Peyer's patch (tissue), 4 donors: ENCODE data around the gene C2. TPM values are rescaled to one million over a fixed set of nuclear protein-coding genes. Genes with fewer than 3 reads are reported as not detected.
A peak's percentile ranks its signal among the peaks of the same experiment; 100 is the strongest.

Source experiments
- DNase-seq, 3 donors: peaks; one replicate each; pipeline ENCODE4 v3.0.0-alpha.2; 2017 to 2019
- H3K27ac ChIP-seq, 4 donors: fragments of 200-600 bp; sonication (generic); one replicate each; pipeline ENCODE4 v1.5.1; 2016 to 2019
- H3K27me3 ChIP-seq, 2 donors: fragments of 200-600 bp; sonication (generic); one replicate each; pipeline ENCODE4 v1.5.1; 2019
- H3K36me3 ChIP-seq, 3 donors: fragments of 200-600 bp; sonication (generic); one replicate each; pipeline ENCODE4 v1.5.1; 2016 to 2019
- H3K4me1 ChIP-seq, 4 donors: fragments of 200-600 bp; sonication (generic); one replicate each; pipeline ENCODE4 v1.5.1; 2016 to 2019
- H3K4me3 ChIP-seq, 4 donors: fragments of 200-600 bp; sonication (generic); 1 replicate in 3 of 4; 2 replicates in 1 of 4; pipeline ENCODE4 v1.5.1; 2016 to 2019; ENCODE audit warnings: mild to moderate bottlenecking in 1 of 4
- H3K9me3 ChIP-seq, 4 donors: fragments of 200-600 bp; sonication (generic); one replicate each; pipeline ENCODE4 v1.5.1; 2016 to 2019; ENCODE audit warnings: mild to moderate bottlenecking in 1 of 4
- CTCF ChIP-seq, 6 experiments: fragments of 450-650 bp in 4 of 6; fragments of 200-600 bp in 2 of 6; sonication (generic) in 1 of 6; IDR thresholded peaks; one replicate each; pipeline ENCODE4 v1.5.1; 2017 to 2019; ENCODE audit warnings: antibody characterized with exemption in 6 of 6, mild to moderate bottlenecking in 3 of 6, moderate library complexity in 1 of 6
- POLR2A ChIP-seq, 2 donors: fragments of 450-650 bp; IDR thresholded peaks; one replicate each; pipeline ENCODE4 v1.5.1; 2017; ENCODE audit warnings: antibody characterized with exemption in 2 of 2, mild to moderate bottlenecking in 2 of 2, moderate library complexity in 2 of 2
- total RNA-seq, 4 donors: library from RNA; depleted of rRNA; stranded (reverse); fragments of >200 nt; gene quantifications; one replicate each; pipeline ENCODE4 v1.1.0, GENCODE V29; 2016

Gene C2
- total RNA-seq, 4 donors from 2014 or later, result 15.3 to 63.2 (median 38.4) TPM

- peak in 1 of 3 donors; percentile 30 for DNase-seq
- TF ChIP-seq CTCF (IDR thresholded peaks at IDR 0.05) (no peak), POLR2A (IDR thresholded peaks at IDR 0.05) (no peak)
- no peaks in the 10 kb centered on the region for H3K9me3 ChIP-seq
- H3K27me3 ChIP-seq, result no peaks in the 10 kb centered on the region
- peaks cover 0 to 27% (median 0%) of the 10 kb centered on the region in 3 donors for H3K36me3 ChIP-seq
- H3K4me3 ChIP-seq, result no peak overlapping the region
- H3K27ac ChIP-seq, result no peak overlapping the region
- peaks cover 0 to 20% (median 2%) of the 10 kb centered on the region in 4 donors for H3K4me1 ChIP-seq
These were observed 21.4 kb downstream of the C2 start for GRCh38 chr6:31948753-31949413.

GRCh38 chr6:31949926-31950548 lies 22.5 kb downstream of the C2 start:
- TF ChIP-seq POLR2A (IDR thresholded peaks at IDR 0.05), result no peak
- no peak for TF ChIP-seq CTCF (IDR thresholded peaks at IDR 0.05)

GRCh38 chr6:31952140-31952805 lies 24.8 kb downstream of the C2 start:
- DNase-seq, result peak; percentile 31 to 82 (median 74)
- H3K27ac ChIP-seq, result peak overlapping the region in 1 of 4 donors; percentile 17
- no peaks in the 10 kb centered on the region for H3K4me1 ChIP-seq
- no peaks in the 10 kb centered on the region for H3K9me3 ChIP-seq
- H3K4me3 ChIP-seq, result no peak overlapping the region
- peak; percentile 35 to 75 (median 70) for TF ChIP-seq CTCF (IDR thresholded peaks at IDR 0.05)
- no peak for TF ChIP-seq POLR2A (IDR thresholded peaks at IDR 0.05)
- peaks cover 0 to 56% (median 0%) of the 10 kb centered on the region in 3 donors for H3K36me3 ChIP-seq
- H3K27me3 ChIP-seq, result no peaks in the 10 kb centered on the region

More at GRCh38 chr6:31949926-31950548, 22.5 kb downstream of the C2 start:
- DNase-seq, result no peak
- H3K4me3 ChIP-seq, result no peak overlapping the region
- no peaks in the 10 kb centered on the region for H3K27me3 ChIP-seq
- H3K4me1 ChIP-seq, result peaks cover 0 to 14% (median 1%) of the 10 kb centered on the region in 4 donors
- H3K36me3 ChIP-seq, result peaks cover 0 to 38% (median 0%) of the 10 kb centered on the region in 3 donors
- H3K9me3 ChIP-seq, result no peaks in the 10 kb centered on the region
- H3K27ac ChIP-seq, result no peak overlapping the region

- H3K4me3 ChIP-seq, result no peak overlapping the region
- H3K36me3 ChIP-seq, result peaks cover 0 to 56% (median 0%) of the 10 kb centered on the region in 3 donors
- H3K9me3 ChIP-seq, result no peaks in the 10 kb centered on the region
- peak overlapping the region in 1 of 4 donors; percentile 17 for H3K27ac ChIP-seq
- no peak for DNase-seq
- no peak for TF ChIP-seq POLR2A (IDR thresholded peaks at IDR 0.05)
- H3K27me3 ChIP-seq, result no peaks in the 10 kb centered on the region
- H3K4me1 ChIP-seq, result peaks cover 0 to 5% (median under 1%) of the 10 kb centered on the region in 4 donors
These were observed 25.4 kb downstream of the C2 start for GRCh38 chr6:31952890-31953289.

- peaks cover 0 to 13% (median 6%) of the 10 kb centered on the region in 4 donors for H3K4me1 ChIP-seq
- no peak overlapping the region for H3K4me3 ChIP-seq
- DNase-seq, result peak in 1 of 3 donors; percentile 43
- H3K9me3 ChIP-seq, result no peaks in the 10 kb centered on the region
- H3K36me3 ChIP-seq, result peaks cover 0 to 56% (median 0%) of the 10 kb centered on the region in 3 donors
- TF ChIP-seq CTCF (IDR thresholded peaks at IDR 0.05) (no peak), POLR2A (IDR thresholded peaks at IDR 0.05) (no peak)
- H3K27me3 ChIP-seq, result no peaks in the 10 kb centered on the region
- H3K27ac ChIP-seq, result no peak overlapping the region
These were observed 27.0 kb downstream of the C2 start for GRCh38 chr6:31954511-31954910.
